Activated CD4-positive, alpha-beta T cell treated with anti-CD3 and anti-CD28 coated beads, Interleukin-2, Interleukin-6, amounts not matched to agents 100 ng/mL and 50 ng/mL, durations not matched to agents 16 hours and 8 hours (primary cell): ENCODE data around the gene G6PC3.
"Not testable (repeated sequence)": the region's sequence is repeated elsewhere in the genome, so short reads cannot be mapped to it uniquely, and the experiment has no call there.

Experiments
- DNase-seq: peaks from one replicate; pipeline ENCODE4 v3.0.0-alpha.2; 2020

G6PC3 gene

GRCh38 chr17:44070455-44071197 is at the start of gene G6PC3:
Gene G6PC3 (plus strand): TSS chr17:44070735. CDS start chr17:44070966, 231 bp downstream.
- peak; percentile 95 for DNase-seq

GRCh38 chr17:44021227-44021626 is 49.3 kb upstream of the G6PC3 start:
- DNase-seq: not testable (repeated sequence)

- DNase-seq: no peak
These were observed 48.3 kb upstream of the G6PC3 start for GRCh38 chr17:44022246-44022645.

GRCh38 chr17:44023545-44024270 is 46.8 kb upstream of the G6PC3 start:
- no peak for DNase-seq

GRCh38 chr17:44024271-44024663 is 46.3 kb upstream of the G6PC3 start:
- no peak for DNase-seq

- DNase-seq: no peak
These were observed 45.7 kb upstream of the G6PC3 start for GRCh38 chr17:44024853-44025252.

- no peak for DNase-seq
These were observed 40.8 kb upstream of the G6PC3 start for GRCh38 chr17:44029736-44030135.

- no peak for DNase-seq
These were observed 40.1 kb upstream of the G6PC3 start for GRCh38 chr17:44030482-44030881.

GRCh38 chr17:44033861-44034408 is 36.6 kb upstream of the G6PC3 start:
- DNase-seq: no peak

GRCh38 chr17:44034688-44035087 is 35.8 kb upstream of the G6PC3 start:
- not testable (repeated sequence) for DNase-seq

GRCh38 chr17:44037471-44037870 is 33.1 kb upstream of the G6PC3 start:
- no peak for DNase-seq

GRCh38 chr17:44038604-44039011 is 31.9 kb upstream of the G6PC3 start:
- DNase-seq: no peak

GRCh38 chr17:44039829-44040635 is 30.5 kb upstream of the G6PC3 start:
- DNase-seq: no peak

GRCh38 chr17:44043272-44043696 is 27.3 kb upstream of the G6PC3 start:
- no peak for DNase-seq

GRCh38 chr17:44044071-44044470 is 26.5 kb upstream of the G6PC3 start:
- DNase-seq: no peak

- no peak for DNase-seq
These were observed 25.0 kb upstream of the G6PC3 start for GRCh38 chr17:44045486-44045885.

GRCh38 chr17:44046893-44047292 is 23.6 kb upstream of the G6PC3 start:
- not testable (repeated sequence) for DNase-seq

- DNase-seq: no peak
These were observed 21.1 kb upstream of the G6PC3 start for GRCh38 chr17:44049294-44050060.

- DNase-seq: no peak
These were observed 17.2 kb upstream of the G6PC3 start for GRCh38 chr17:44053125-44053872.

- DNase-seq: no peak
These were observed 11.2 kb upstream of the G6PC3 start for GRCh38 chr17:44059101-44059892.

GRCh38 chr17:44061446-44061845 is 9.1 kb upstream of the G6PC3 start:
- DNase-seq: no peak
